Measurements from ENCODE around the gene MYH11. TPM values are rescaled to one million over a fixed set of nuclear protein-coding genes. Genes with fewer than 3 reads are reported as not detected.

MYH11 gene
- polyA plus RNA-seq, 1 donor from 2014 or later: not detected

- Histone ChIP-seq H3K27ac (ENCODE audit: low read length) (no peak overlapping the region), H3K27me3 (ENCODE audit: insufficient read depth, low read depth, low read length) (no peaks in the 10 kb centered on the region), H2AFZ (ENCODE audit: low read depth, low read length) (no peak overlapping the region), H3K79me2 (replicated peaks; ENCODE audit: insufficient read depth, low read length) (no peaks in the 10 kb centered on the region), H3K9me2 (ENCODE audit: insufficient read depth, low read length) (no peaks in the 10 kb centered on the region), H3F3A (ENCODE audit: insufficient read depth, low read length, poor library complexity, severe bottlenecking) (no peaks in the 10 kb centered on the region), H4K20me1 (ENCODE audit: insufficient read depth) (no peaks in the 10 kb centered on the region), H3K4me3 (ENCODE audit: low read length) (no peak overlapping the region), H3K9ac (ENCODE audit: low read length) (no peak overlapping the region), H3K4me2 (ENCODE audit: low read length) (no peak overlapping the region), H3K9me3 (ENCODE audit: low read length) (no peaks in the 10 kb centered on the region), H3K36me3 (ENCODE audit: insufficient read depth, low read length) (no peaks in the 10 kb centered on the region)
- TF ChIP-seq REST (IDR thresholded peaks at IDR 0.05; ENCODE audit: borderline replicate concordance): no peak
- TF ChIP-seq MXI1 (conservative IDR thresholded peaks at IDR 0.05; ENCODE audit: poor library complexity, severe bottlenecking): no peak
- TF ChIP-seq POLR2AphosphoS5 (IDR thresholded peaks at IDR 0.05): no peak
- TF ChIP-seq RAD21 (conservative IDR thresholded peaks at IDR 0.05): no peak
- no peak for TF ChIP-seq SMC3 (conservative IDR thresholded peaks at IDR 0.05; ENCODE audit: poor library complexity)
- TF ChIP-seq EP300 (conservative IDR thresholded peaks at IDR 0.05; ENCODE audit: poor library complexity, severe bottlenecking): no peak
- TF ChIP-seq TAF1 (IDR thresholded peaks at IDR 0.05; ENCODE audit: low read depth): no peak
- no peak for TF ChIP-seq EZH2 (IDR thresholded peaks at IDR 0.05; ENCODE audit: borderline replicate concordance, insufficient read depth, low read length, poor library complexity, severe bottlenecking)
- no peak for TF ChIP-seq CTCF (IDR thresholded peaks at IDR 0.05; ENCODE audit: poor library complexity, severe bottlenecking)
Measured at GRCh38 chr16:15820837-15821236, 36.0 kb downstream of the MYH11 start.

- Histone ChIP-seq H3K9me2 (ENCODE audit: insufficient read depth, low read length) (no peaks in the 10 kb centered on the region), H3K79me2 (replicated peaks; ENCODE audit: insufficient read depth, low read length) (no peaks in the 10 kb centered on the region), H3K4me2 (ENCODE audit: low read length) (no peak overlapping the region), H3K4me3 (ENCODE audit: low read length) (no peak overlapping the region), H3K27ac (ENCODE audit: low read length) (no peak overlapping the region), H3F3A (ENCODE audit: insufficient read depth, low read length, poor library complexity, severe bottlenecking) (no peaks in the 10 kb centered on the region), H3K9ac (ENCODE audit: low read length) (no peak overlapping the region), H4K20me1 (ENCODE audit: insufficient read depth) (no peaks in the 10 kb centered on the region), H2AFZ (ENCODE audit: low read depth, low read length) (no peak overlapping the region), H3K27me3 (ENCODE audit: insufficient read depth, low read depth, low read length) (no peaks in the 10 kb centered on the region), H3K9me3 (ENCODE audit: low read length) (no peaks in the 10 kb centered on the region), H3K36me3 (ENCODE audit: insufficient read depth, low read length) (no peaks in the 10 kb centered on the region)
- TF ChIP-seq SMC3 (conservative IDR thresholded peaks at IDR 0.05; ENCODE audit: poor library complexity) (no peak), CTCF (IDR thresholded peaks at IDR 0.05; ENCODE audit: poor library complexity, severe bottlenecking) (no peak), MXI1 (conservative IDR thresholded peaks at IDR 0.05; ENCODE audit: poor library complexity, severe bottlenecking) (no peak), EP300 (conservative IDR thresholded peaks at IDR 0.05; ENCODE audit: poor library complexity, severe bottlenecking) (no peak), POLR2AphosphoS5 (IDR thresholded peaks at IDR 0.05) (no peak), TAF1 (IDR thresholded peaks at IDR 0.05; ENCODE audit: low read depth) (no peak)
Measured at GRCh38 chr16:15819046-15819445, 37.8 kb downstream of the MYH11 start.

All from neural cell (in vitro differentiated cells).